Adrenal gland (tissue), 12 donors: ENCODE data around the gene KATNB1. TPM values are rescaled to one million over a fixed set of nuclear protein-coding genes. Genes with fewer than 3 reads are reported as not detected.

ENCODE experiments used
- DNase-seq, 7 donors: peaks; one replicate each; pipeline ENCODE4 v3.0.0-alpha.2; 2019 to 2020
- H3K27ac ChIP-seq, 5 donors: fragments of 200-600 bp; sonication (generic) in 4 of 5; 1 replicate in 3 of 5; 2 replicates in 2 of 5; pipeline versions ENCODE4 v1.5.1 to v1.8.0; 2016 to 2020; ENCODE audit warnings: mild to moderate bottlenecking in 1 of 5
- H3K27me3 ChIP-seq: fragments of 200-600 bp; 2 replicates; pipeline ENCODE4 v1.8.0; 2021
- H3K36me3 ChIP-seq, 2 donors: fragments of 200-600 bp; replicated peaks in 1 of 2; 1 replicate in 1 of 2; 2 replicates in 1 of 2; pipeline versions ENCODE4 v1.5.1 to v1.8.0; 2018 to 2022
- H3K4me1 ChIP-seq, 2 donors: fragments of 200-600 bp; replicated peaks in 1 of 2; 1 replicate in 1 of 2; 2 replicates in 1 of 2; pipeline versions ENCODE4 v1.5.1 to v1.8.0; 2018 to 2021
- H3K4me3 ChIP-seq, 4 donors: fragments of 200-600 bp; sonication (generic) in 3 of 4; one replicate each; pipeline ENCODE4 v1.5.1; 2016 to 2018
- H3K9me3 ChIP-seq, 3 donors: fragments of 200-600 bp; sonication (generic) in 1 of 3; replicated peaks in 1 of 3; 1 replicate in 2 of 3; 2 replicates in 1 of 3; pipeline versions ENCODE4 v1.5.1 to v1.8.0; 2016 to 2021
- POLR2A ChIP-seq, 2 donors: fragments of 450-650 bp; IDR thresholded peaks; one replicate each; pipeline ENCODE4 v1.6.1; 2017; ENCODE audit warnings: antibody characterized with exemption in 2 of 2, mild to moderate bottlenecking in 2 of 2, moderate library complexity in 1 of 2
- WGBS, 4 donors: extraction: QIAGEN DNeasy Blood & Tissue Kit in 2 of 4; methylation state at CpG; one replicate each; pipeline versions ENCODE4 v1.1.5 to v1.1.7; 2013 to 2017; 5-methylcytosine and 5-hydroxymethylcytosine counted together
- intact Hi-C, 2 donors: fragments of 100-400 bp; cut with DNase I; formaldehyde crosslinking; loops; one replicate each; pipeline versions ENCODE4 v1.14.1 to v1.15.0; 2022 to 2023
- polyA plus RNA-seq, 3 donors: library from polyadenylated mRNA; stranded (reverse); fragments of 200-250 nt in 2 of 3; fragments of 350-450 nt in 1 of 3; fragmentation: Illumina TruSeq in 1 of 3; extraction: RNeasy Lipid Tissue Mini Kit (QIAGEN cat#74804) in 1 of 3; gene quantifications; one replicate each; pipeline ENCODE4 v1.2.3, GENCODE V29; 2013 to 2014
- total RNA-seq, 9 donors: library from RNA; depleted of rRNA in 4 of 9; stranded (reverse); fragments of >200 nt in 4 of 9; fragments of 120-200 nt in 1 of 9; fragmentation: NEBNext Ultra II Directional in 1 of 9; extraction: Animal tissue kit (Norgen Biotek cat#: 25700) in 1 of 9; gene quantifications; one replicate each; pipeline versions ENCODE4 v1.1.0 to v1.2.4, GENCODE V29; 2013 to 2023
- TF ChIP-seq, protein P1 (sequence below), 6 experiments: fragments of 450-650 bp in 4 of 6; fragments of 200-600 bp in 2 of 6; sonication (generic) in 1 of 6; IDR thresholded peaks; 1 replicate in 5 of 6; 2 replicates in 1 of 6; pipeline versions ENCODE4 v1.5.1 to v1.8.0; 2016 to 2021; ENCODE audit warnings: antibody characterized with exemption in 6 of 6, mild to moderate bottlenecking in 2 of 6, moderate library complexity in 1 of 6
- donor health status: healthy with polysubstance abuse.
- donor health status: Bipolar disorder and iron deficiency.
- donor health status: DM: yes; HTN: yes; CAD: no.
- donor health status: DM: no; HTN: no; CAD: no.
- donor health status: DM: no; HTN: no; CAD: no.
- donor health status: DM: yes; HTN: yes; CAD: no.

Gene KATNB1
- total and polyA plus RNA-seq, 12 donors = 12.9 to 85.6 (median 21.0) TPM

- no peak for DNase-seq
- Histone ChIP-seq H3K36me3 (peaks cover 0 to 35% of the 10 kb centered on the region in 2 donors), H3K27me3 (no peaks in the 10 kb centered on the region), H3K4me3 (no peak overlapping the region), H3K4me1 (peaks cover 17 to 36% of the 10 kb centered on the region in 2 donors), H3K27ac (peak overlapping the region in 3 of 5 donors; percentile 44 to 74 (median 66)), H3K9me3 (no peaks in the 10 kb centered on the region)
- WGBS, 4 donors = 70 to 93% (median 83%) methylated on average over 5 to 8 of the region's 8 CpGs
- intact Hi-C loops = no loop called here
- no peak for TF ChIP-seq POLR2A (IDR thresholded peaks at IDR 0.05)
- TF ChIP-seq, protein P1, sequence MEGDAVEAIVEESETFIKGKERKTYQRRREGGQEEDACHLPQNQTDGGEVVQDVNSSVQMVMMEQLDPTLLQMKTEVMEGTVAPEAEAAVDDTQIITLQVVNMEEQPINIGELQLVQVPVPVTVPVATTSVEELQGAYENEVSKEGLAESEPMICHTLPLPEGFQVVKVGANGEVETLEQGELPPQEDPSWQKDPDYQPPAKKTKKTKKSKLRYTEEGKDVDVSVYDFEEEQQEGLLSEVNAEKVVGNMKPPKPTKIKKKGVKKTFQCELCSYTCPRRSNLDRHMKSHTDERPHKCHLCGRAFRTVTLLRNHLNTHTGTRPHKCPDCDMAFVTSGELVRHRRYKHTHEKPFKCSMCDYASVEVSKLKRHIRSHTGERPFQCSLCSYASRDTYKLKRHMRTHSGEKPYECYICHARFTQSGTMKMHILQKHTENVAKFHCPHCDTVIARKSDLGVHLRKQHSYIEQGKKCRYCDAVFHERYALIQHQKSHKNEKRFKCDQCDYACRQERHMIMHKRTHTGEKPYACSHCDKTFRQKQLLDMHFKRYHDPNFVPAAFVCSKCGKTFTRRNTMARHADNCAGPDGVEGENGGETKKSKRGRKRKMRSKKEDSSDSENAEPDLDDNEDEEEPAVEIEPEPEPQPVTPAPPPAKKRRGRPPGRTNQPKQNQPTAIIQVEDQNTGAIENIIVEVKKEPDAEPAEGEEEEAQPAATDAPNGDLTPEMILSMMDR (IDR thresholded peaks at IDR 0.05) = no peak
Observed at GRCh38 chr16:57787519-57787905, 51.9 kb downstream of the KATNB1 start.

DNA sequence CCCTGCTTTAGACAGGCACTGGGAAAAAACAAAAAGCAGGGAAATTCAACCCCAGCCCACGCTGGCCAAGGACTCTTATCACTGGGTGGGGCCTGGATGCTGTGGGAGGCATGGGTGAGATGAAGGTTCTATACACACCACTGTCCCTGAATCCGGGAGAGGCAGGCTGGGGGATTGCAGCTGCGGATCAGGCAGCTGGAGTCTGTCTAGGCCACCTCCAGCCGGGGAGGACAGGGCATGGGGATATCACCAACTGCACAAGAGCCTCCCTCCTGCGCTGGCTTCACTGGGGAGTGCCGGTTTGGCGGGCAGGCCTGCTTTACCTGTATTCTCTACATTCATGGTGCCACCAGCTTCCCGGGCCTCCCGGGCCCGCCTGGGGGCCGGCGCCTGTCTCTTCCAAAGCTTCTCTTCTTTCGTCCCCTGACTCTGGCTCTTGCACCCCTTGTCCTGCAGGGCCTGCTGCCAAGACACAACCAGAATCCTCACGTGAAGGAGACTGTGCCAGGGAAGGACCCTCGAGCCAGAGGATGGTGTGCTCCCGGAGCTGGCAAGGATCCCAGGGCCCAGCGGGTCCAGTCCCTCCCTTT is 52.8 kb downstream of the KATNB1 start:
- no peak for DNase-seq
- peak overlapping the region in 2 of 5 donors; percentile 66 to 74 for H3K27ac ChIP-seq

DNA sequence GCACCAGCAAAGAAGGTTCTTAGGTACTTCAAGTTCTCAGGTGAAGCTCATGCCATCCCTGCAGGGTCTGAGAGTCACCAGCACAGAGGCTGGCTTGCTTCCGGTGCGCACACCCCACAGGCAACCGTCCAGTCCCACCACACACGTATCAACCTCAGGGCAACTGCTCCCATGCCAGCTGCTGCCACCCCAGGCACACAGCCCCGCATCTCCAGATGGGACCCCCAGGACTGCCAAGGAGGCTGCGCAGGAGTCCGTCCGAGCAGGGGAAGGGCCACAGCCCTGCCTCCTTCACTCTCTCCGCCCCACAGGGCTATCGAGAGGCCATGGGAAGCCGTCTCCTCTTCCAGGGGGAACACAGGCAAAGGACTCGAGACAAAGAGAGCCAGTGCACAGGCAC is 53.4 kb downstream of the KATNB1 start:
- Histone ChIP-seq H3K27me3 (no peaks in the 10 kb centered on the region), H3K4me3 (no peak overlapping the region), H3K4me1 (peaks cover 16 to 36% of the 10 kb centered on the region in 2 donors), H3K27ac (no peak overlapping the region), H3K9me3 (no peaks in the 10 kb centered on the region), H3K36me3 (peaks cover 0 to 40% of the 10 kb centered on the region in 2 donors)
- no peak for DNase-seq
- intact Hi-C loops = no loop called here
- TF ChIP-seq, protein P1 (IDR thresholded peaks at IDR 0.05) = no peak
- TF ChIP-seq POLR2A (IDR thresholded peaks at IDR 0.05) = no peak
- 85 to 98% (median 93%) methylated on average over 5 to 12 of the region's 12 CpGs for WGBS, 4 donors

More for the DNA sequence above, 52.8 kb downstream of the KATNB1 start:
- WGBS, 4 donors = 62 to 85% (median 79%) methylated on average over 5 to 17 of the region's 17 CpGs
- H3K36me3 ChIP-seq = peaks cover 0 to 39% of the 10 kb centered on the region in 2 donors
- no peak overlapping the region for H3K4me3 ChIP-seq
- intact Hi-C loops = no loop called here
- H3K27me3 ChIP-seq = no peaks in the 10 kb centered on the region
- no peaks in the 10 kb centered on the region for H3K9me3 ChIP-seq
- TF ChIP-seq, protein P1 (IDR thresholded peaks at IDR 0.05) = no peak
- no peak for TF ChIP-seq POLR2A (IDR thresholded peaks at IDR 0.05)
- H3K4me1 ChIP-seq = peaks cover 16 to 36% of the 10 kb centered on the region in 2 donors

- peaks cover 0 to 43% of the 10 kb centered on the region in 2 donors for H3K36me3 ChIP-seq
- peak; percentile 41 to 83 (median 68) for DNase-seq
- H3K4me1 ChIP-seq = peaks cover 16 to 35% of the 10 kb centered on the region in 2 donors
- H3K27me3 ChIP-seq = no peaks in the 10 kb centered on the region
- intact Hi-C loops = loop anchor here in 1 of 2 donors (10.0 kb wide), 1 partner anchor 63 kb away; no protein-coding TSS in a partner anchor
- no peaks in the 10 kb centered on the region for H3K9me3 ChIP-seq
- no peak overlapping the region for H3K4me3 ChIP-seq
- peak overlapping the region in 4 of 5 donors; percentile 20 to 61 (median 38) for H3K27ac ChIP-seq
- WGBS, 4 donors = 56 to 60% (median 58%) methylated on average over 3 to 13 of the region's 13 CpGs
- no peak for TF ChIP-seq POLR2A (IDR thresholded peaks at IDR 0.05)
- TF ChIP-seq, protein P1 (IDR thresholded peaks at IDR 0.05) = no peak
Observed at GRCh38 chr16:57791195-57791892, 55.8 kb downstream of the KATNB1 start.
